Lower lobe of right lung (tissue), 2 donors: ENCODE results near the gene GSG1L. TPM values are rescaled to one million over a fixed set of nuclear protein-coding genes. Genes with fewer than 3 reads are reported as not detected.

ENCODE experiments used
- ATAC-seq, 2 donors: fragments of 200-7000 bp; cut with Tn5 transposase; one replicate each; pipeline ENCODE4 v1.9.1; 2020 to 2022; ENCODE audit warnings: mild to moderate bottlenecking in 2 of 2, moderate library complexity in 2 of 2
- DNase-seq: peaks from one replicate; pipeline ENCODE4 v3.0.0-alpha.2; 2020
- H3K27ac ChIP-seq: fragments of 200-600 bp; one replicate; pipeline ENCODE4 v1.8.0; 2022
- H3K27me3 ChIP-seq: fragments of 200-600 bp; one replicate; pipeline ENCODE4 v1.8.0; 2022; ENCODE audit warnings: low read depth
- H3K36me3 ChIP-seq: fragments of 200-600 bp; one replicate; pipeline ENCODE4 v1.8.0; 2022; ENCODE audit warnings: mild to moderate bottlenecking
- H3K4me1 ChIP-seq: fragments of 200-600 bp; one replicate; pipeline ENCODE4 v1.8.0; 2022
- H3K4me3 ChIP-seq: fragments of 200-600 bp; one replicate; pipeline ENCODE4 v1.8.0; 2022; ENCODE audit warnings: mild to moderate bottlenecking
- H3K9me3 ChIP-seq: fragments of 200-600 bp; one replicate; pipeline ENCODE4 v1.8.0; 2022
- CTCF ChIP-seq: fragments of 200-600 bp; IDR thresholded peaks from one replicate; pipeline ENCODE4 v1.8.0; 2022; ENCODE audit warnings: antibody characterized with exemption, mild to moderate bottlenecking
- intact Hi-C: fragments of 100-400 bp; cut with DNase I; formaldehyde crosslinking; loops from one replicate; pipeline ENCODE4 v1.11.0; 2022
- total RNA-seq: library from RNA; stranded (reverse); fragmentation: NEBNext Ultra II Directional; extraction: Animal tissue kit (Norgen Biotek cat#: 25700); gene quantifications from one replicate; pipeline ENCODE4 v1.2.1, GENCODE V29; 2021
- donor health status: DM: no; HTN: yes; CAD: no; lungs with severe emphysema.

The GSG1L gene
- total RNA-seq, 1 donor from 2014 or later: 0.30 TPM

GRCh38 chr16:27847030-27847550 is 216.4 kb downstream of the GSG1L start:
- no peak for ATAC-seq

GRCh38 chr16:27844826-27845225 is 218.7 kb downstream of the GSG1L start:
- H3K27me3 ChIP-seq: peaks cover 7% of the 10 kb centered on the region
- no peak for TF ChIP-seq CTCF
- H3K4me1 ChIP-seq: no peaks in the 10 kb centered on the region
- DNase-seq: no peak
- ATAC-seq: no peak
- no peak overlapping the region for H3K4me3 ChIP-seq
- no peak overlapping the region for H3K27ac ChIP-seq
- intact Hi-C loops: no loop called here
- no peaks in the 10 kb centered on the region for H3K36me3 ChIP-seq
- no peaks in the 10 kb centered on the region for H3K9me3 ChIP-seq

More at GRCh38 chr16:27847030-27847550, 216.4 kb downstream of the GSG1L start:
- intact Hi-C loops: no loop called here
- H3K9me3 ChIP-seq: no peaks in the 10 kb centered on the region
- H3K4me1 ChIP-seq: no peaks in the 10 kb centered on the region
- TF ChIP-seq CTCF: no peak
- DNase-seq: no peak
- H3K27ac ChIP-seq: no peak overlapping the region
- peaks cover 11% of the 10 kb centered on the region for H3K27me3 ChIP-seq
- no peak overlapping the region for H3K4me3 ChIP-seq
- no peaks in the 10 kb centered on the region for H3K36me3 ChIP-seq

GRCh38 chr16:27843800-27844199 is 219.7 kb downstream of the GSG1L start:
- no peak for ATAC-seq
- no peak overlapping the region for H3K4me3 ChIP-seq
- H3K4me1 ChIP-seq: no peaks in the 10 kb centered on the region
- intact Hi-C loops: no loop called here
- H3K27me3 ChIP-seq: peaks cover 7% of the 10 kb centered on the region
- H3K36me3 ChIP-seq: no peaks in the 10 kb centered on the region
- no peak overlapping the region for H3K27ac ChIP-seq
- no peak for TF ChIP-seq CTCF
- no peaks in the 10 kb centered on the region for H3K9me3 ChIP-seq
- no peak for DNase-seq

- Histone ChIP-seq H3K9me3 (no peaks in the 10 kb centered on the region), H3K36me3 (no peaks in the 10 kb centered on the region), H3K4me3 (no peak overlapping the region), H3K27ac (no peak overlapping the region), H3K4me1 (no peaks in the 10 kb centered on the region), H3K27me3 (peaks cover 7% of the 10 kb centered on the region)
- intact Hi-C loops: no loop called here
- TF ChIP-seq CTCF: no peak
- no peak for ATAC-seq
- DNase-seq: no peak
These were observed 221.6 kb downstream of the GSG1L start for GRCh38 chr16:27841911-27842310.

- no peak overlapping the region for H3K4me3 ChIP-seq
- no peaks in the 10 kb centered on the region for H3K4me1 ChIP-seq
- DNase-seq (no peak), ATAC-seq (no peak)
- no peaks in the 10 kb centered on the region for H3K9me3 ChIP-seq
- no peak overlapping the region for H3K27ac ChIP-seq
- peaks cover 7% of the 10 kb centered on the region for H3K27me3 ChIP-seq
- intact Hi-C loops: no loop called here
- no peaks in the 10 kb centered on the region for H3K36me3 ChIP-seq
- TF ChIP-seq CTCF: no peak
These were observed 222.3 kb downstream of the GSG1L start for GRCh38 chr16:27841061-27841801.
